AG09309 (cell line): ENCODE results near the gene EVC2.

Source experiments
- DNase-seq: peaks from one replicate; pipeline ENCODE4 v3.0.0-alpha.2; 2010; ENCODE audit warnings: low read depth
- H3K4me3 ChIP-seq: 2 replicates; pipeline ENCODE4 v1.5.1; 2011; ENCODE audit warnings: mild to moderate bottlenecking, low read depth, low read length, moderate library complexity; ENCODE audit not compliant: control insufficient read depth
- TF ChIP-seq, protein P1 (sequence below): IDR thresholded peaks from 2 replicates; pipeline ENCODE4 v1.5.1; 2011; ENCODE audit warnings: mild to moderate bottlenecking, low read depth, low read length, inconsistent platforms; ENCODE audit not compliant: insufficient read depth, control insufficient read depth; ENCODE audit errors: missing control alignments

Gene EVC2

DNA sequence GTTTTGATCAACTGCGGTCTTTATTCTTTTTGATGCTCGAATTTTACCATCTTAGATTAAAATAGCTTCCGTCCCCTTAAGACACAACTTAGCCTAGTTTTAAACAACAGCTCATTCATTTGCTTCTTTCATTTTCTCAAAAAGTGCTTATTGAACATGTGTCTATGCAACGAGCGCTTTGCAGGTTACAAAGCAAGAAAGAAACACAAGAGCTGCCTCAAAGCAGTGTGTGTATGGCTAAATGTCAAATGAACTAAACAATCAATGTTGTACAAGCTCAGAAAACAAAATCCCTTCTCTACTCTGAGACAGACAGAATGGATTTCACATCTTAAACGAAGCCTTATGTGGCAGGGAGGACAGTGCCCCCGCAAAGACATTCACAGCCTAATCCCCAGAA, 61.0 kb downstream of the EVC2 start:
- DNase-seq = no peak
- TF ChIP-seq, protein P1, sequence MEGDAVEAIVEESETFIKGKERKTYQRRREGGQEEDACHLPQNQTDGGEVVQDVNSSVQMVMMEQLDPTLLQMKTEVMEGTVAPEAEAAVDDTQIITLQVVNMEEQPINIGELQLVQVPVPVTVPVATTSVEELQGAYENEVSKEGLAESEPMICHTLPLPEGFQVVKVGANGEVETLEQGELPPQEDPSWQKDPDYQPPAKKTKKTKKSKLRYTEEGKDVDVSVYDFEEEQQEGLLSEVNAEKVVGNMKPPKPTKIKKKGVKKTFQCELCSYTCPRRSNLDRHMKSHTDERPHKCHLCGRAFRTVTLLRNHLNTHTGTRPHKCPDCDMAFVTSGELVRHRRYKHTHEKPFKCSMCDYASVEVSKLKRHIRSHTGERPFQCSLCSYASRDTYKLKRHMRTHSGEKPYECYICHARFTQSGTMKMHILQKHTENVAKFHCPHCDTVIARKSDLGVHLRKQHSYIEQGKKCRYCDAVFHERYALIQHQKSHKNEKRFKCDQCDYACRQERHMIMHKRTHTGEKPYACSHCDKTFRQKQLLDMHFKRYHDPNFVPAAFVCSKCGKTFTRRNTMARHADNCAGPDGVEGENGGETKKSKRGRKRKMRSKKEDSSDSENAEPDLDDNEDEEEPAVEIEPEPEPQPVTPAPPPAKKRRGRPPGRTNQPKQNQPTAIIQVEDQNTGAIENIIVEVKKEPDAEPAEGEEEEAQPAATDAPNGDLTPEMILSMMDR = no peak
- H3K4me3 ChIP-seq = no peak overlapping the region

DNA sequence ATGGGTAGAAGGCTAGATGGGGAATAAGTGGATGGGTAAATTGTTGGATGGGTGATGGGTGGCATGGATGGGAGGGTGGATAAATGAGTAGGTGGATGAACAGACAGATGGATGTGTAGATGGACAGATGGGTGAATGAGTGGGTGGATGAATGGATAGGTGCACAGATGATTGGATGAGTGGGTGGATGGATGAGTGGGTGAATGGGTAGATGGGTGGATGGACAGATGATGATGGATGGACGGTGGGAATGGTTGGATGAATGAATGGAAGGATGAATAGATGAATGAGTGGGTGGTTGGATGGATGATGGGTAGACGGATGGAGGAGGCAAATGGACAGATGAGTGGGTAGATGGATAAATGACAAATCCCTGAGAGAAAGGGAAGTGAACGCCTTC, 68.3 kb downstream of the EVC2 start:
- H3K4me3 ChIP-seq = no peak overlapping the region
- TF ChIP-seq, protein P1 = no peak
- no peak for DNase-seq

DNA sequence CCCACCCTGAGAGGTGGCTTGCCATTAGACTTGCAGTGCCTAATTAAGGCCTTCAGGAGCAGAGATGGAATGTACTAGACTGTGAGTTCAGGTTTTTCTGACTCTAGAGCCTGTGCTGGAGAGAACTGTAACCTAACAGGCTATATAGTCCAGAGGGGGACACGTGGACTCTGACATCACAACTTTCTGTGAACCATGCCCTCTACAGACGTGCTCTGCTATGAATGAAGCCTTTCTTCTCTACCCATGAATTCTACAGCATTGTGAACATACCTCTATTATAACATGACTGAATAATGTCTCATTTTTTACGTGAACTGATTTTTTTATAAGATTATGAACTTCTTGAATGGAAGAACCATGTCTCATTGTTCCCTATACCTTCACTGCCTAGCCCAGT, 68.8 kb downstream of the EVC2 start:
- TF ChIP-seq, protein P1 = no peak
- H3K4me3 ChIP-seq = no peak overlapping the region
- DNase-seq = no peak

DNA sequence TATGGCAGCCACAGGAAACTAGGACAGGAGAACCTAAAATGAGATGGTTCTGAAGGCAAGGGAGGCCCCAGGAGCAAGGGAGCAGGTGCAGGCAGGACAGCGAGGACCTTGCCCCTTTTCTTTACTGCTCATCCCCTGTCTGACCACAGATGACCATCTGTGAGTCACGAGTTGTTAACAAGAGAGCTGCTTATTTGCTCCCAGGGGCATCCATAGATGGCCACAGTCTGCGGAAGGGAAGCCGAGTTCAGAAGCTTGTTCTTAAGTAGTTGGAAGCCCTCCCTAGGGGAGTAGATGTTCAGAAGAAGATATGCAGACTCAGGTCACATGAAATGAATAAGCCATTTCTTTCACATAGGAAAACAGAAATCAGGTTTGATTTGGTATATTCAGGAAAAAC, 69.4 kb downstream of the EVC2 start:
- TF ChIP-seq, protein P1 = no peak
- no peak for DNase-seq
- H3K4me3 ChIP-seq = no peak overlapping the region

DNA sequence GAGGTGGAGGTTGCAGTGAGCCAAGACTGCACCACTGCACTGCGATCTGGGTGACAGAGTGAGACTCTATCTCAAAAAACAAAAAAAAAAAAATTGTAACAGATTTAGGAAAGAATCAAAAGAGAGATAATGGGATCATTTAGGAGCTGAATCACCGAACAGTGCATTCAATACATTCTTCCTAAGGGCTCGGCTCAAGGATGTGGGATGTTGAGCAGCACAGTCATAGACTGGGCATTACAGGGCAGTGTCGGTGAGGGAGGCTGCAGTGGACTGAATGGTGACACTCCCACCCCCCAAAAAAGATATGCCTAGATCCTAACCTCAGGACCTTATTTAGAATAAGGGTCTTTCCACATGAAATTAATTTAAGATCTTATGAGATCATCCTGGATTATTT, 70.0 kb downstream of the EVC2 start:
- peak; percentile 66 for DNase-seq
- TF ChIP-seq, protein P1 = no peak
- H3K4me3 ChIP-seq = no peak overlapping the region

DNA sequence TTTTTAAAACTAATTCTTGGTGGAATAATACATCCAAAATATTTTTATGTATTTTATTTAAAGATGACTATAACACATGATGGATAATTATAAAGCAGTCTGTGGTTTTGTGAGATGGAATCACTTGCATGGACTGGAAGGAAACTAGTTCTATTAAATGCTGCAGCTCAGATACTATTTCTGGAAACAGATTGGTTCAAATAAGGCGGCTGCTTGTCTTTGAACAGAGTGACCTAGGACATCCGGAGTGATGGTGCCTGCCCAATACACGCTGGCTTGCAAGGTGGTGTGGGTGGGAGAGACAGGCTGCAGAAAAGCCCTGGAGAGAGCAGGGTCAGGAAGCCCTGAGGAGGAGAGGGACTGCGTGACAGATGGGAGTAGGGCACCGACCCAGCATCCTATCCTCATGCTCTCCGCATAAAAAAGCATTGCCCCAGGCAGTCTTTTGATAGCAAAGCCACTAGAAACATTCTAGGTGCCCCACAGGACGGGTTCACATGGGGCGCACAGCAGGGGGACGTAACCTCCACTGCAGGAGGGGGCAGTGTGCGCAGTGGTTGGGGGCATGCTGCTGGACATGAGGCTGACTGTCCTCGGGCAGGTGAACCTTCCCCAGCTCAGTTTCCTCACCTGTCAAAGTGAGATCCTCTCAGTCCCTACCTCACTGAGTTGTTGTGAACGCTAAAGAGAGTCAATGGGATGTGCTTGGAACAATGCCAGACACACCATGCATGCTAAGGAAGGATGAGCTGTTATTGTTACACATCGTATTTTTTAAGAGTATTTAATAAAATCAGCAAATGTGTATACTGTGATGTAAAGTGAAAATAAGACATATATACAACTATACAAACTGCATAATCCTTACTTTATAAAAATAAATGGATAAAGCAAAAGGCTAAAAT, 71.3 kb downstream of the EVC2 start:
- TF ChIP-seq, protein P1 = no peak

DNA sequence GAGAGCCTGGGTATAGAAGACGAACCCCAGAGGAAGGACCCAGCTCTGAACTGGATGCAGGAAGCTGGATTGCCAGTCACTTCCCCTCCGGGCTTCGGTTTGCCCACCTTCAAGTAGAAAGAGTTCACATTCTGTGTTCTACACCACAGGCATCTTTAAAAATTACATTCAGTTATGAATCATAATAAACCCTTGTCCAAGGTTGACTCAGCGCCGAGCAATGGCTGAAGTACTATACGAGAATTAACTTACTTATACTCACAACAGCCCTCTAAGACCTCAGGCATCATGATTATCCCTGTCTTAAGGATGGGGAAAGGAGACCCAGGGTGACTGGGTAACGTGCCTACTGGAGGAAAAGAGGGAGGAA, 72.5 kb downstream of the EVC2 start:
- TF ChIP-seq, protein P1 = no peak
- DNase-seq = peak; percentile 34
- H3K4me3 ChIP-seq = no peak overlapping the region

More for the DNA sequence above, 71.3 kb downstream of the EVC2 start:
- DNase-seq = no peak
- H3K4me3 ChIP-seq = no peak overlapping the region
